Activated T-helper 17 cell treated with anti-CD3 and anti-CD28 coated beads, Interleukin-2, amount 50 U/mL, for 72 hours (primary cell): ENCODE results near the gene SERPINA3. TPM values are rescaled to one million over a fixed set of nuclear protein-coding genes. Genes with fewer than 3 reads are reported as not detected.

Experiments used
- ATAC-seq: fragments of 150-1000 bp; cut with Tn5 transposase; replicated peaks from 2 replicates; pipeline ENCODE4 v1.10.0; 2021; ENCODE audit warnings: mild to moderate bottlenecking, moderate library complexity
- H3K27ac Mint-ChIP-seq: one replicate; pipeline ENCODE4 v1.8.0; 2022; ENCODE audit warnings: mixed read lengths
- H3K27me3 Mint-ChIP-seq: one replicate; pipeline ENCODE4 v1.8.0; 2022; ENCODE audit warnings: mixed read lengths
- H3K36me3 Mint-ChIP-seq: one replicate; pipeline ENCODE4 v1.8.0; 2022; ENCODE audit warnings: low read depth, mild to moderate bottlenecking, mixed read lengths
- H3K4me1 Mint-ChIP-seq: one replicate; pipeline ENCODE4 v1.8.0; 2022; ENCODE audit warnings: mixed read lengths
- H3K4me3 Mint-ChIP-seq: one replicate; pipeline ENCODE4 v1.8.0; 2022; ENCODE audit warnings: mild to moderate bottlenecking, mixed read lengths
- H3K9me3 Mint-ChIP-seq: one replicate; pipeline ENCODE4 v1.8.0; 2022; ENCODE audit warnings: mixed read lengths
- total RNA-seq, 2 donors: library from RNA; stranded (reverse); gene quantifications; one replicate each; pipeline ENCODE4 v1.2.3, GENCODE V29; 2022

SERPINA3 gene
- total RNA-seq, 2 donors from 2014 or later, result not detected

GRCh38 chr14:94640721-94641631, 28.8 kb downstream of the SERPINA3 start:
- Mint-ChIP-seq H3K4me1 (no peaks in the 10 kb centered on the region), H3K27ac (no peak overlapping the region), H3K4me3 (no peak overlapping the region), H3K36me3 (no peaks in the 10 kb centered on the region), H3K27me3 (peaks cover 8% of the 10 kb centered on the region), H3K9me3 (peaks cover 4% of the 10 kb centered on the region)
- no peak for ATAC-seq

GRCh38 chr14:94641632-94641955, 29.4 kb downstream of the SERPINA3 start:
- Mint-ChIP-seq H3K27ac (no peak overlapping the region), H3K4me3 (no peak overlapping the region), H3K27me3 (peaks cover 9% of the 10 kb centered on the region), H3K36me3 (no peaks in the 10 kb centered on the region), H3K9me3 (peaks cover 6% of the 10 kb centered on the region), H3K4me1 (no peaks in the 10 kb centered on the region)
- ATAC-seq, result no peak

GRCh38 chr14:94643316-94644101, 31.3 kb downstream of the SERPINA3 start:
- Mint-ChIP-seq H3K27me3 (peaks cover 9% of the 10 kb centered on the region), H3K9me3 (peaks cover 6% of the 10 kb centered on the region), H3K4me3 (no peak overlapping the region), H3K4me1 (no peaks in the 10 kb centered on the region), H3K36me3 (no peaks in the 10 kb centered on the region), H3K27ac (no peak overlapping the region)
- no peak for ATAC-seq

DNA sequence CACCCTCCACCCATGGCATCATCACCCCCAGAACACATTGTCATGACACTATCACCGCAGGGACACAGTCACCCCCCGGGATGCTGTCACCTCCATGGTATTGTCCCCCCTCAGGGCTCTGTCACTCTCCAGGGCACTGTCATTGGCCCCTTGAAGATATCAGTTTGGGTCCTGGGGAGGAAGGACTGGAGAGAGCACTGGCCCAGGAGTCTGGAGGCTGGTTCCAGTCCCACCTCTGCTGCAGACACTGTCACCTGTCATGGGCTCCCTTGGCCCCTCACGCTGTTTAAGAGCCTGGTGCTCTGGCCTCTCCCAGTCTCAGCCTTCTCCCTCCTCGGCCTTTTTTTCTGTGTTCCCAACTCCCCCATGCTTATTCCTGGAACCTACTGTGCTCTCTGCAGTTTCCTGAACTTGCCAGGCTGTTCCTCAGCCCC, 31.9 kb downstream of the SERPINA3 start:
- ATAC-seq, result no peak
- Mint-ChIP-seq H3K4me3 (no peak overlapping the region), H3K9me3 (peaks cover 6% of the 10 kb centered on the region), H3K27ac (no peak overlapping the region), H3K4me1 (no peaks in the 10 kb centered on the region), H3K27me3 (peaks cover 9% of the 10 kb centered on the region), H3K36me3 (no peaks in the 10 kb centered on the region)

DNA sequence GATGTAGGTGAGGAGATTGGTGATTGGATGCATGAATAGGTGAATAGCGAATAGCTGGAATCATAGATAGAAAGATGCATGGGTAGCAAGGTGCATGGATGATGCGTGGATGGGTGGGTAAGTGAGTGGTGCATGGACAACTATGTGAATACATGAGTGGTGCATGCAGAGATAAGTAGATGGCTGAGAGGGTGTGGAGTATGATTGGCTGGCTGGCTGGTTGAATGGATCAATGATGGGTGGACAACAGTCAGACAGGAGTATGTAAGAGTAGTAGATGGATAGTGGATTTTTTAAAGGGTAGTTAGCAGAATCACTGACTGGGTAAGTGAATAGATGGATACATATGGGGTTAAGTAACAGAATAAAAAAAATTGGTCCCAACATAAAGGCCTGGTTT, 33.9 kb downstream of the SERPINA3 start:
- no peaks in the 10 kb centered on the region for H3K4me1 Mint-ChIP-seq
- no peaks in the 10 kb centered on the region for H3K36me3 Mint-ChIP-seq
- H3K27me3 Mint-ChIP-seq, result peaks cover 9% of the 10 kb centered on the region
- no peak overlapping the region for H3K4me3 Mint-ChIP-seq
- H3K9me3 Mint-ChIP-seq, result peaks cover 6% of the 10 kb centered on the region
- ATAC-seq, result no peak
- no peak overlapping the region for H3K27ac Mint-ChIP-seq

GRCh38 chr14:94646481-94646880, 34.3 kb downstream of the SERPINA3 start:
- Mint-ChIP-seq H3K9me3 (peaks cover 6% of the 10 kb centered on the region), H3K27me3 (peaks cover 9% of the 10 kb centered on the region), H3K27ac (no peak overlapping the region), H3K36me3 (no peaks in the 10 kb centered on the region), H3K4me3 (no peak overlapping the region), H3K4me1 (no peaks in the 10 kb centered on the region)
- no peak for ATAC-seq

DNA sequence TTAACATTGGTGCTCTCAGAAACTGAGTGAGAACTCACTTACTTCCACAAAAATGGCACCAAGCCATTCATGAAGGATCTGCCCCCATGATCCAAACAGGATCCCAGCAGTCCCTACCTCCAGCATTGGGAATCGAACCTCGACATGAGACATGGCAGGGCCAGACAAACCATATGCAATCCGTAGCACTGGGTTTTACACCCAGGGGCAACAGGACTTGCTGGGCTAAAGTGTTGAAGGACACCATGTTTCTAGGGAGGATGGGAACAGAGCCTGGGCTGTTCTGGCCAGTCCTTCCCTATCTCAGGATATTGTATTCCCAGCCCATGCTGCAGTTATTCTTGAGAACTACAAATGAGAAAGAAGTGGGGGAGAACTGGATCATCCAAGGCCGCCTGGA, 36.6 kb downstream of the SERPINA3 start:
- no peak for ATAC-seq
- Mint-ChIP-seq H3K4me1 (no peaks in the 10 kb centered on the region), H3K9me3 (peaks cover 6% of the 10 kb centered on the region), H3K36me3 (no peaks in the 10 kb centered on the region), H3K27ac (no peak overlapping the region), H3K4me3 (no peak overlapping the region), H3K27me3 (peaks cover 9% of the 10 kb centered on the region)

DNA sequence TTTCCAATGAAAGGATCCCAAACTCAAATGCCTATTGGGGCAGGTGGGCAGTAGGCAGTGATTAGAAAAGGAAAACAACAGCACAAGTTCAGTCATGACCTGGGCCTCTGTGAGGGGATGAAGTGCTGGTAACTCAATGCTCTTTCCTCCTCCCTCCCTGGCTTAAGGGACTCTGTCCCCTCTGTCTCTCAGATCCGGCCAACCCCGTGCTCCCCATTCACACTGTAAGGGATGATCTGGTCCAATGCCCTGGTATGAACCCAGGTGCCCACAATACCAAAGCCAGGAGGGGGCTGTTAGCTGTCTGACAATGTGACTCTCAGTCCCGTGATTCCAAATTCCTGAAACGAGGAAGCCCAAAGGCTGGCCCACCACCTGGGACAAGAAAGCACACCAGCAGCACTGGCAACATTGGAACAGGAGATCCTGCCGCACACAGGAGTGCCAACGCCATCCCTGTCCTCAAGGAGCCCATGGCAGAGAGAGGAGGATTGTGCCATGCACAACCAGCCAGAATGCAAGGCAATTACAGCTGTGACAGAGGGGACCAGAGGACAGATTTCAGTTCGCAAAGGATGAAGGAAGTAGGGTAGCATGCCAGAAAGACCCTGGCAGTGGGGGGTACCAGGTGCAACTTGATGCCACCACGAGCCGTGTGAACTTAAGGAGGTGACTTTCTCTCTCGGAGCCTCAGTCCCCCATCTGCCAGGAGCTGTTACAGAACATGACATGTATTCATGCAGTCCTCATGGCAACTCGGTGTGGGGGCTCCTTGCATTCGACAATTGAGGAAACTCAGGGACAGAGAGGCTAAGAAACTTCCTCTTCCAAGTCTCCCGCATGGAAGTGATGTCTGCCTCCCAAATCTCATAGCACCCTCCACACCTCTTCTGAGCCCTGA, 37.6 kb downstream of the SERPINA3 start:
- Mint-ChIP-seq H3K9me3 (peaks cover 6% of the 10 kb centered on the region), H3K27ac (no peak overlapping the region), H3K4me1 (no peaks in the 10 kb centered on the region), H3K27me3 (peaks cover 6% of the 10 kb centered on the region), H3K4me3 (no peak overlapping the region), H3K36me3 (no peaks in the 10 kb centered on the region)
- ATAC-seq, result no peak

DNA sequence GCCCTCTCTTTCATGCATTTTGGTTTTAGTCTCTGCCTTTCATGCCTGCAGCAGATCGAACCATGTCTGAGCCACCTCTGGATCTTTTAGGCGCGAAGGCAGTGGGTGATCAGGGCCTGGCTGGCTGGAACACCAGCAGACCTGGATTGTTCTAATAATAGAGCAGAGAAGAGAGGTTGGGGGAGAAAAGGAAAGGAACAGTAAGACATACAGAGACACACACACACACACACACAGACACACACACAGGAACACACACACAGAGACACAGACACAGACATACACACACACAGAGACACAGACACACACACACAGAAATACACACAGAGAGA, 38.2 kb downstream of the SERPINA3 start:
- H3K4me1 Mint-ChIP-seq, result no peaks in the 10 kb centered on the region
- no peak overlapping the region for H3K4me3 Mint-ChIP-seq
- no peak for ATAC-seq
- H3K36me3 Mint-ChIP-seq, result no peaks in the 10 kb centered on the region
- H3K27me3 Mint-ChIP-seq, result peaks cover 12% of the 10 kb centered on the region
- H3K9me3 Mint-ChIP-seq, result peaks cover 6% of the 10 kb centered on the region
- H3K27ac Mint-ChIP-seq, result no peak overlapping the region

DNA sequence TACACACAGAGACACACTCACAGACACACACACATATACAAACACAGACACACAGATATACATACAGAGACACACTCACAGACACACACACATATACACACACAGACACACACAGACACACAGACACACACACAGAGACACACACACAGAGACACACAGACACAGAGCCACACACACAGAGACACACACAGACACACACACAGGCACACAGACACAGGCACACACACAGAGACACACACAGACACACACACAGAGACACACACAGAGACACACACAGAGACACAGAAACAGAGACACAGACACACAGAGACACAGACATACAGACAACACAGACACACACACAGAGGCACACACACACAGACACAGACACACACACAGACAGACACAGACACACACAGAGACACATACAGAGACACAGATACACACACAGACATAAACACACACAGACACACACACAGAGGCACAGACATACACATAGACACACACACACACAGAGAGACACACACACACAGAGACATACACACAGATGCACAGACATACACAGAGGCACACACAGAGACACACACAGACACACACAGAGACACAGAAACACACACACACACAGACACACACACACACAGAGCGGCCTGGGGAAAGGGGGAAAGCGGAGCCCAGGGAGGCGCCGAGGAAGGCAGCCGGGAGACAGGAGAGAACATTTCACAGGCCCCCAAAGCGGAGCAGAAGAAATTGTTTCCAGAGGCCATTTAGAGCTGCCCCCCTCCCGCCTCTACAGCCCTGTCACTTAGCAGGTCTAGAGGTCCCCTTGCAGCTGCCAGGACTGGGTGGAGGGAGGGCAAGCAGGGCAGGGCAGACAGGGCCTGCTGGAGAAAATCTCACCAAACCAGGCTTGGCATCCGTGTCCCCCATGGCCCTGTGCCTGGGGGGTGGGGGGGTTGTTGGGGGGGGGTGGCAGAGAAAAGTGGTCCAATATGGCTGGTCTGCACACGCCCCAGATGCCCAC, 38.9 kb downstream of the SERPINA3 start:
- no peaks in the 10 kb centered on the region for H3K4me1 Mint-ChIP-seq
- H3K9me3 Mint-ChIP-seq, result peaks cover 1% of the 10 kb centered on the region
- no peak for ATAC-seq
- H3K4me3 Mint-ChIP-seq, result no peak overlapping the region
- no peak overlapping the region for H3K27ac Mint-ChIP-seq
- H3K27me3 Mint-ChIP-seq, result peaks cover 10% of the 10 kb centered on the region
- no peaks in the 10 kb centered on the region for H3K36me3 Mint-ChIP-seq

DNA sequence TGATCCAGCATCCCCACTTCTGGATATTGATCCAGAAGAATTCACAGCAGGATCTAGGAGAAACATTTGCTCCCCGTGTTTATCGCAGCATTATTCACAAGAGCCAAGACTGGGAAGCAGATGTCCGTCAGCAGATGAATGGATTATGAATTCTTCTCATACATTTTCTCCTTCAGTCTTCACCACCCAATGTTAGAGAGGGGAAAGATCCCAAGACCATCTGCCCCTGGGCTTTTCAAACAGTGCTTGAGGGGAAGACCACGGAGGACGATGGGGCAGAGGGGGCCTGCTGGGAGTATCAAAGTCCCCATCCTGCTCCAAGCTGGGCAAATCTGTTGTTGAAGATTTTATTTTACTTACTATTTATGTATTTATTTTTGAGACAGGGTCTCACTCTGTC, 41.1 kb downstream of the SERPINA3 start:
- Mint-ChIP-seq H3K4me3 (no peak overlapping the region), H3K4me1 (no peaks in the 10 kb centered on the region), H3K27me3 (peaks cover 10% of the 10 kb centered on the region), H3K27ac (no peak overlapping the region), H3K9me3 (no peaks in the 10 kb centered on the region), H3K36me3 (no peaks in the 10 kb centered on the region)
- no peak for ATAC-seq

- Mint-ChIP-seq H3K4me1 (no peaks in the 10 kb centered on the region), H3K27ac (no peak overlapping the region), H3K4me3 (no peak overlapping the region), H3K9me3 (no peaks in the 10 kb centered on the region), H3K36me3 (no peaks in the 10 kb centered on the region), H3K27me3 (peaks cover 10% of the 10 kb centered on the region)
- no peak for ATAC-seq
Observed at GRCh38 chr14:94654071-94654861, 42.1 kb downstream of the SERPINA3 start.

- no peaks in the 10 kb centered on the region for H3K36me3 Mint-ChIP-seq
- no peak for ATAC-seq
- no peak overlapping the region for H3K27ac Mint-ChIP-seq
- H3K4me3 Mint-ChIP-seq, result no peak overlapping the region
- no peaks in the 10 kb centered on the region for H3K9me3 Mint-ChIP-seq
- peaks cover 14% of the 10 kb centered on the region for H3K27me3 Mint-ChIP-seq
- H3K4me1 Mint-ChIP-seq, result no peaks in the 10 kb centered on the region
Observed at GRCh38 chr14:94655169-94655710, 43.0 kb downstream of the SERPINA3 start.
